Right forelimb (tissue), 1 donor: Measurements from ENCODE around the gene KRT86.
"Not testable (repeated sequence)": the region's sequence is repeated elsewhere in the genome, so short reads cannot be mapped to it uniquely, and the experiment has no call there.

ENCODE experiments used
- DNase-seq: peaks from one replicate; pipeline ENCODE4 v3.0.0-alpha.2; 2018

Gene KRT86

GRCh38 chr12:52238916-52239646 lies 35.4 kb upstream of the KRT86 start:
- no peak for DNase-seq

- no peak for DNase-seq
Measured at GRCh38 chr12:52239767-52240166, 34.7 kb upstream of the KRT86 start.

GRCh38 chr12:52240247-52240646 lies 34.2 kb upstream of the KRT86 start:
- DNase-seq: not testable (repeated sequence)

GRCh38 chr12:52241205-52241842 lies 33.1 kb upstream of the KRT86 start:
- no peak for DNase-seq

GRCh38 chr12:52242442-52243258 lies 31.8 kb upstream of the KRT86 start:
- DNase-seq: no peak

- DNase-seq: no peak
Measured at GRCh38 chr12:52243259-52243855, 31.1 kb upstream of the KRT86 start.

GRCh38 chr12:52243856-52244614 lies 30.4 kb upstream of the KRT86 start:
- DNase-seq: no peak

- no peak for DNase-seq
Measured at GRCh38 chr12:52244615-52244994, 29.8 kb upstream of the KRT86 start.

- DNase-seq: no peak
Measured at GRCh38 chr12:52245259-52245961, 29.0 kb upstream of the KRT86 start.

- DNase-seq: no peak
Measured at GRCh38 chr12:52245962-52246569, 28.4 kb upstream of the KRT86 start.

- DNase-seq: no peak
Measured at GRCh38 chr12:52246720-52247621, 27.5 kb upstream of the KRT86 start.

GRCh38 chr12:52247622-52248540 lies 26.6 kb upstream of the KRT86 start:
- DNase-seq: no peak

GRCh38 chr12:52248541-52249461 lies 25.6 kb upstream of the KRT86 start:
- DNase-seq: peak; percentile 57

GRCh38 chr12:52249511-52250047 lies 24.9 kb upstream of the KRT86 start:
- peak; percentile 18 for DNase-seq

- no peak for DNase-seq
Measured at GRCh38 chr12:52250048-52250990, 24.1 kb upstream of the KRT86 start.

- no peak for DNase-seq
Measured at GRCh38 chr12:52251367-52252051, 22.9 kb upstream of the KRT86 start.
